PC-9 (cell line): ENCODE data around the gene MRM2. TPM values are rescaled to one million over a fixed set of nuclear protein-coding genes. Genes with fewer than 3 reads are reported as not detected.

Experiments used
- BruUV-seq: library from RNA; stranded (reverse); fragments of 400-500 nt; replicated peaks from 2 replicates; lab custom pipeline; 2021; lab: Mats Ljungman, UMichigan
- CTCF ChIA-PET: fragments of 300-600 bp; sonication (Branson Sonifier 250); formaldehyde crosslinking; loops from one replicate; lab custom pipeline; 2022; ENCODE audit warnings: antibody characterized with exemption; lab: Charles Lee
- POLR2A ChIA-PET: fragments of 300-600 bp; sonication (Branson Sonifier 250); formaldehyde crosslinking; loops from one replicate; lab custom pipeline; 2022; ENCODE audit warnings: antibody characterized with exemption; ENCODE audit not compliant: unreplicated experiment; lab: Charles Lee
- DNase-seq, 2 experiments: peaks; one replicate each; pipeline versions ENCODE4 v3.0.0 to v3.0.0-alpha.2; 2015 to 2022; ENCODE audit warnings: mixed read lengths in 1 of 2
- H2AFZ ChIP-seq: fragments of 200-600 bp; sonication (generic); 2 replicates; pipeline ENCODE4 v1.8.1; 2017; ENCODE audit warnings: antibody characterized with exemption
- H3F3A ChIP-seq: fragments of 200-600 bp; sonication (generic); 2 replicates; pipeline ENCODE4 v1.8.1; 2017; ENCODE audit warnings: antibody characterized with exemption, mild to moderate bottlenecking, low read depth; ENCODE audit not compliant: insufficient read depth
- H3K27ac ChIP-seq: fragments of 200-600 bp; sonication (generic); 2 replicates; pipeline ENCODE4 v1.6.1; 2016; ENCODE audit warnings: mixed run types
- H3K27me3 ChIP-seq: fragments of 200-600 bp; sonication (generic); 2 replicates; pipeline ENCODE4 v1.6.1; 2016; ENCODE audit warnings: low read depth, mixed run types; ENCODE audit not compliant: insufficient read depth
- H3K36me3 ChIP-seq: fragments of 200-600 bp; sonication (generic); 2 replicates; pipeline ENCODE4 v1.6.1; 2016; ENCODE audit warnings: low read depth, mixed run types
- H3K4me1 ChIP-seq: fragments of 200-600 bp; sonication (generic); replicated peaks from 2 replicates; pipeline ENCODE4 v1.6.1; 2016; ENCODE audit warnings: mixed run types; ENCODE audit not compliant: insufficient read depth
- H3K4me2 ChIP-seq: fragments of 200-600 bp; sonication (generic); 2 replicates; pipeline ENCODE4 v1.6.1; 2017; ENCODE audit warnings: mixed run types
- H3K4me3 ChIP-seq: fragments of 200-600 bp; sonication (generic); 2 replicates; pipeline ENCODE4 v1.6.1; 2016; ENCODE audit warnings: mixed run types
- H3K79me2 ChIP-seq: fragments of 200-600 bp; sonication (generic); 2 replicates; pipeline ENCODE4 v1.6.1; 2017; ENCODE audit warnings: low read depth, mixed run types
- H3K9me2 ChIP-seq: fragments of 200-600 bp; sonication (generic); 2 replicates; pipeline ENCODE4 v1.8.1; 2017; ENCODE audit warnings: mild to moderate bottlenecking; ENCODE audit not compliant: insufficient read depth
- H3K9me3 ChIP-seq: fragments of 200-600 bp; sonication (generic); 2 replicates; pipeline ENCODE4 v1.8.1; 2016; ENCODE audit warnings: low read depth; ENCODE audit not compliant: insufficient read depth
- H4K20me1 ChIP-seq: fragments of 200-600 bp; sonication (generic); 2 replicates; pipeline ENCODE4 v1.8.1; 2017; ENCODE audit not compliant: insufficient read depth
- CTCF ChIP-seq: fragments of 200-600 bp; sonication (generic); conservative IDR thresholded peaks from 2 replicates; pipeline ENCODE4 v1.6.1; 2017; ENCODE audit warnings: mixed run types, antibody characterized with exemption, mild to moderate bottlenecking, moderate library complexity
- EZH2 ChIP-seq: fragments of 200-600 bp; sonication (generic); IDR thresholded peaks from 2 replicates; pipeline ENCODE4 v1.8.0; 2017; ENCODE audit warnings: antibody characterized with exemption, low read depth
- intact Hi-C: fragments of 100-400 bp; cut with micrococcal nuclease; formaldehyde crosslinking; loops from one replicate; pipeline ENCODE4 v1.10.0; 2022; ENCODE audit not compliant: unreplicated experiment
- total RNA-seq: library from RNA; stranded (reverse); gene quantifications from 2 replicates; pipeline ENCODE4 v1.2.3, GENCODE V29; 2021

Gene MRM2
- total RNA-seq, 1 experiment from 2014 or later, result 36.8 TPM

- POLR2A ChIA-PET, result interaction anchor here (0.9 kb wide), 1 partner anchor 64 kb away, joined by 6 read pairs; no protein-coding TSS in a partner anchor
- Histone ChIP-seq H3K4me3 (peak overlapping the region; percentile 5; the same call in 1 of the 2 replicates), H3K27ac (peak overlapping the region; percentile 83), H3K36me3 (no peaks in the 10 kb centered on the region), H4K20me1 (no peaks in the 10 kb centered on the region), H3K27me3 (no peaks in the 10 kb centered on the region), H3F3A (peaks cover 33% of the 10 kb centered on the region; the same call in 1 of the 2 replicates), H3K9me2 (no peaks in the 10 kb centered on the region), H3K4me1 (peaks cover 40% of the 10 kb centered on the region), H3K4me2 (peak overlapping the region; percentile 63), H2AFZ (peak overlapping the region; percentile 67), H3K79me2 (no peaks in the 10 kb centered on the region), H3K9me3 (no peaks in the 10 kb centered on the region)
- TSS peak; percentile 23 for BruUV-seq
- intact Hi-C loops, result loop anchor here (2.0 to 10.0 kb wide), 3 partner anchors 18 to 684 kb away; partner anchors contain the start of gene SNX8
- peak; percentile 88 to 95 for DNase-seq
- CTCF ChIA-PET, result interaction anchor here (0.5 to 1.5 kb wide), 5 partner anchors 99 to 969 kb away, joined by 3 to 7 read pairs (median 4); partner anchors contain the start of gene TMEM184A
- no peak for TF ChIP-seq EZH2
- TF ChIP-seq CTCF, result no peak
Measured at GRCh38 chr7:2248984-2249694, 7.1 kb upstream of the MRM2 start.

GRCh38 chr7:2247141-2247995 lies 5.4 kb upstream of the MRM2 start:
- BruUV-seq, result no TSS peak
- no peaks in the 10 kb centered on the region for H3K9me3 ChIP-seq
- CTCF ChIA-PET, result no interaction called here

More at GRCh38 chr7:2247141-2247995, 5.4 kb upstream of the MRM2 start:
- Histone ChIP-seq H3K27me3 (no peaks in the 10 kb centered on the region), H3K4me3 (no peak overlapping the region), H3K9me2 (no peaks in the 10 kb centered on the region), H3K79me2 (0 out of 2 replicates have a peak, but pooled peaks cover 4% of the 10 kb centered on the region), H3K4me1 (peaks cover 40% of the 10 kb centered on the region), H3K36me3 (no peaks in the 10 kb centered on the region), H2AFZ (no peak overlapping the region), H3K27ac (no peak overlapping the region), H4K20me1 (no peaks in the 10 kb centered on the region), H3F3A (peaks cover 43% of the 10 kb centered on the region; the same call in 1 of the 2 replicates), H3K4me2 (no peak overlapping the region)
- no peak for TF ChIP-seq EZH2
- peak; percentile 77 for TF ChIP-seq CTCF
- POLR2A ChIA-PET, result no interaction called here
- intact Hi-C loops, result loop anchor here (10.0 kb wide), 1 partner anchor 683 kb away; no protein-coding TSS in a partner anchor
- no peak for DNase-seq
